RWPE2 (cell line): Measurements from ENCODE around the gene NUMB.

Source experiments
- ATAC-seq: fragments of 200-7000 bp; cut with Tn5 transposase; 3 replicates; pipeline ENCODE4 v1.9.1; 2021; ENCODE audit warnings: low read depth
- DNase-seq: peaks from one replicate; pipeline ENCODE4 v3.0.0-alpha.2; 2020; ENCODE audit warnings: low spot score
- H3K27ac ChIP-seq: fragments of 450-650 bp; 2 replicates; pipeline ENCODE4 v1.5.1; 2017; ENCODE audit warnings: mild to moderate bottlenecking; ENCODE audit not compliant: poor library complexity, severe bottlenecking
- H3K27me3 ChIP-seq: fragments of 250-450 bp; sonication (Bioruptor Pico); 2 replicates; pipeline ENCODE4 v1.5.1; 2021; ENCODE audit warnings: mild to moderate bottlenecking, moderate library complexity; ENCODE audit not compliant: insufficient read depth, poor library complexity, severe bottlenecking
- H3K36me3 ChIP-seq: fragments of 250-450 bp; sonication (Bioruptor Pico); 2 replicates; pipeline ENCODE4 v1.5.1; 2020; ENCODE audit warnings: low read depth, mild to moderate bottlenecking, moderate library complexity
- H3K4me1 ChIP-seq: fragments of 250-450 bp; sonication (Bioruptor Pico); 2 replicates; pipeline ENCODE4 v1.5.1; 2021; ENCODE audit warnings: mild to moderate bottlenecking, moderate library complexity; ENCODE audit not compliant: insufficient read depth, poor library complexity, severe bottlenecking
- H3K4me3 ChIP-seq: fragments of 250-450 bp; sonication (Bioruptor Pico); 2 replicates; pipeline ENCODE4 v1.5.1; 2021; ENCODE audit warnings: mild to moderate bottlenecking, moderate library complexity; ENCODE audit not compliant: severe bottlenecking
- H3K9me3 ChIP-seq: fragments of 250-450 bp; sonication (Bioruptor Pico); 2 replicates; pipeline ENCODE4 v1.5.1; 2021; ENCODE audit warnings: mild to moderate bottlenecking, moderate library complexity; ENCODE audit not compliant: severe bottlenecking
- CTCF ChIP-seq: fragments of 450-650 bp; IDR thresholded peaks from one replicate; pipeline ENCODE4 v1.5.1; 2017; ENCODE audit warnings: mild to moderate bottlenecking, moderate library complexity; ENCODE audit not compliant: poor library complexity, severe bottlenecking

NUMB gene

DNA sequence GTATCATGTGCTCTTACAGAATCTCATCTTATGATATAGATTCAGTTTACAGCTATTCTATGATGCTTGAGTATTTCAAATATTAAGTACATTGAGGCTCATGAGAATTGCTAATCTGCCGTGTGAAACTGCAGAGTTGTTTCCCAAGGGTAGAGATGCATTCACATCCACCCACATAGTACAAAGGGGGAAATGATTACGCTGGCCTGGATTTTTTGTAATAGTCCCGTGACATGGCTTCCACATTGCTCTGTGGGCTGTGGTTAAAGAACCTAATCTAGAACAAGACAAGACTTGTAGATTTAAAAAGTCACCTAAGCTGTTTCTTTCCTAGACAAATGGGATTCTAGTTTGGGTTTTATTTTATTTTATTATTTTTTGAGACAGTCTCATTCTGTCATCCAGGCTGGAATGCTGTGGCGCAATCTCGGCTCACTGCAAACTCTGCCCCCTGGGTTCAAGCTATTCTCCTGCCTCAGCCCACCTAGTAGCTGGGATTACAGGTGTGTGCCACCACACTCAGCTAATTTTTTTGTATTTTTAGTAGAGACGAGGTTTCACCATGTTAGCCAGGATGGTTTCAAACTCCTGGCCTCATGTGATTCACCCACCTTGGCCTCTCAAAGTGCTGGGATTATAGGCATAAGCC is 19.4 kb upstream of the NUMB start:
- H3K9me3 ChIP-seq, result no peaks in the 10 kb centered on the region
- peak; percentile 77 for ATAC-seq
- no peaks in the 10 kb centered on the region for H3K36me3 ChIP-seq
- no peak for TF ChIP-seq CTCF
- no peak overlapping the region for H3K4me3 ChIP-seq
- H3K27me3 ChIP-seq, result no peaks in the 10 kb centered on the region
- no peak overlapping the region for H3K27ac ChIP-seq
- DNase-seq, result no peak
- H3K4me1 ChIP-seq, result peaks cover 13% of the 10 kb centered on the region

GRCh38 chr14:73476451-73476931 is 18.1 kb upstream of the NUMB start:
- Histone ChIP-seq H3K36me3 (no peaks in the 10 kb centered on the region), H3K9me3 (no peaks in the 10 kb centered on the region), H3K4me3 (no peak overlapping the region), H3K27ac (no peak overlapping the region), H3K4me1 (peaks cover 13% of the 10 kb centered on the region), H3K27me3 (no peaks in the 10 kb centered on the region)
- TF ChIP-seq CTCF, result no peak
- ATAC-seq, result no peak
- DNase-seq, result no peak

DNA sequence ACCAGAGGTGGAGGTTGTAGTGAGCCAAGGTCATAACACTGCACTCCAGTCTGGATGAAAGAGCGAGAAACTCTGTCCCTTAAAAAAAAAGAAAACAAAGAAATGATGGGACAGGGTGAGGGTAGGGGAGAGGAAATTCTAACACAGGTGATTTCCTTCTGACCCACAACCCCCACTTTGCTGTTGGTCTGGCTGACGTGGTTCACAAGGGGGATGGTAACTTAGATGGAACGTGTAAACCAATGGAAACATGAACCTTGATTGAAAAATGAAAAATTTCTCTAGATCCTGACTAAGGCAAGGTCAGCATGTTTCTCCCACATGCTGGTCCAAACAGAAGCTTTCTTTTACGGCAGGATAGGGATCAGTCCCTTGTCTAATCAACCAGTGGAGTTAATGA is 16.6 kb upstream of the NUMB start:
- no peaks in the 10 kb centered on the region for H3K9me3 ChIP-seq
- H3K27ac ChIP-seq, result no peak overlapping the region
- no peak; the same call in 2 of the 3 replicates for ATAC-seq
- H3K4me1 ChIP-seq, result peaks cover 13% of the 10 kb centered on the region
- DNase-seq, result no peak
- no peak overlapping the region for H3K4me3 ChIP-seq
- H3K27me3 ChIP-seq, result no peaks in the 10 kb centered on the region
- no peaks in the 10 kb centered on the region for H3K36me3 ChIP-seq
- no peak for TF ChIP-seq CTCF

DNA sequence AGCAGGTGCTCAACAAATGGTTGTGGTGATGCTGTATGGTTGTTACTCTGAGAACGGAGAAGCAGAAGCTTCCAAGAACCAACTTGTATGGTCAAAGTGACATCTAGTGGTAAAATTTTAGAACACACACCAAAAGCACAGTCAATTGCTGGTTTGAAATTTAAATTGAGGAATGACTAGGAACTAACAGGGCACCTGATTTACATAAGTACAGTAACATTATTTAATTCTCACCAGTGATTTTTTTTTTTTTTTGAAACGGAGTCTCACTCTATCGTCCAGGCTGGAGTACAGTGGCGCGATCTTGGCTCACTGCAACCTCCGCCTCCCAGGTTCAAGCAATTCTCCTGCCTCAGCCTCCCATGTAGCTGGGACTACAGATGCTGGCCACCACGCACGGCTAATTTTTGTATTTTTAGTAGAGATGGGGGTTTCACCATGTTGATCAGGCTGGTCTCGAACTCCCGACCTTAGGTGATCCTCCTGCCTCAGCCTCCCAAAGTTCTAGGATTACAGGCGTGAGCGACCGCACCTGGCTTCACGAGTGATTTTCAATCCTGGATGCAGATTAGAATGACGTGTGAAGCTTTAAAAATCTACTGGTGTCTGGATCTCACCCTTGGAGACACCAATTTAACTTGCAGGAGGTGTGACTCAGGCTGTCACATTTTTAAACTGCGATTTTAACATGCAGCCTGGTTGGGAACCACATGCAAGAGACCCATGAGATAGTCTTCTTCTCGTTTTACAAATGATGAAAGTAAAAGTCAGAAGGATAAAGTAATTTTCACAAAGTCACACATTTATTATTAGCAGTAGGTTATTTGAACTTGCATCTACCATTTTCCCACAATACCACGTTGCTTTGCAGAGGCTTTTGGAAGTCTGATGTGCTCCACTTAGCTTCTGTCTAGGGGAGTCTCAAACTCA is 14.1 kb upstream of the NUMB start:
- H3K4me3 ChIP-seq, result no peak overlapping the region
- peak; percentile 70 for ATAC-seq

More for the DNA sequence above, 14.1 kb upstream of the NUMB start:
- Histone ChIP-seq H3K9me3 (no peaks in the 10 kb centered on the region), H3K27ac (no peak overlapping the region), H3K27me3 (no peaks in the 10 kb centered on the region), H3K36me3 (no peaks in the 10 kb centered on the region), H3K4me1 (peaks cover 3% of the 10 kb centered on the region)
- TF ChIP-seq CTCF, result peak; percentile 96
- DNase-seq, result no peak
